ENCODE data around the gene CABLES1. TPM values are rescaled to one million over a fixed set of nuclear protein-coding genes. Genes with fewer than 3 reads are reported as not detected.

The CABLES1 gene
- total and polyA plus RNA-seq, 2 of the 8 experiments (the other 6 are each of a cell fraction or from before 2014, with no cell fraction given) = 9.2 to 26.4 TPM

DNA sequence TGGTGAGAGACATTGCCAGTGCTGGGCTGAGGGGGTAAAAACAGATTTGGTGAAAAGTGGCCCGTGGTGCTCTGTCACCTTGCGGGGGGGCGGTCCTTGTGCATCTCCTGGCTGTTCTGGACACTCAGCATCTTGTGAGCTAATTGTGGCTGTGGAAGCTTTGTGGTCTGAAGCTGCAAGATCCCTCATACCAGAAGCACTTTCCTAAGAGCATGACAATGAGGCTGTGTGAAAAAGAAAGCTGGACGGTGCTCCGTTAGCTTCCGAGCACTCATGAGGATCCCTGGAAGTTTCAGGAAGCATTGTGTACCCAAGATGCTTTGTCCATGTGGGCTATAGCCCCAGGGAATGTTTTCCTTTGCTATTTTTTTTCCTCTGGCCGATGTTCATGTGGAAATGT is 74.5 kb downstream of the CABLES1 start:
- no peak overlapping the region for H4K8ac ChIP-seq (ENCODE audit: extremely low read depth, insufficient read depth, low read length)
- H3K4me1 ChIP-seq (replicated peaks in 1 of 4; ENCODE audit: control insufficient read depth in 3 of 4, insufficient read depth in 4 of 4, low read length in 3 of 4) = no peaks in the 10 kb centered on the region
- no peak overlapping the region for H4K5ac ChIP-seq (ENCODE audit: insufficient read length, low read depth, low read length)
- no peak overlapping the region for H3K18ac ChIP-seq (ENCODE audit: extremely low read depth, low read length)
- DNase-seq (ENCODE audit: low read depth in 1 of 2, low spot score in 2 of 2) (no peak), FAIRE-seq (no peak)
- no peaks in the 10 kb centered on the region for H3K23me2 ChIP-seq (ENCODE audit: low read depth, low read length)
- no peak overlapping the region for H3K56ac ChIP-seq (replicated peaks; ENCODE audit: insufficient read length, low read depth, low read length)
- ChIA-PET CTCF (ENCODE audit: partially characterized antibody) (interaction anchor here (0.5 to 7.9 kb wide), 7 partner anchors 13 to 405 kb away, joined by 3 to 59 read pairs (median 6); no protein-coding TSS in a partner anchor), POLR2A (ENCODE audit: partially characterized antibody) (no interaction called here)
- H3K27ac ChIP-seq (ENCODE audit: low read depth, low read length) = no peak overlapping the region
- H3K4me2 ChIP-seq (ENCODE audit: insufficient read depth in 1 of 2, low read depth in 2 of 2, low read length in 2 of 2) = no peak overlapping the region
- no peak for TF ChIP-seq CBX5 (IDR thresholded peaks at IDR 0.05; ENCODE audit: low read depth, low read length)
- no peak for TF ChIP-seq SAP30 (IDR thresholded peaks at IDR 0.05; ENCODE audit: insufficient read depth, insufficient replicate concordance, low read length)
- no peak for TF ChIP-seq TEAD4 (IDR thresholded peaks at IDR 0.05; ENCODE audit: low read depth, low read length)
- TF ChIP-seq TBP (IDR thresholded peaks at IDR 0.05; ENCODE audit: low read depth, low read length) = no peak
- TF ChIP-seq RXRA (IDR thresholded peaks at IDR 0.05; ENCODE audit: insufficient read depth, low read depth, low read length) = no peak
- no peak for TF ChIP-seq YY1 (IDR thresholded peaks at IDR 0.05; ENCODE audit: low read depth, low read length)
- TF ChIP-seq KDM1A (IDR thresholded peaks at IDR 0.05; ENCODE audit: borderline replicate concordance, low read length) = no peak
- H3K4ac ChIP-seq (replicated peaks; ENCODE audit: insufficient read length, low read depth, low read length) = no peak overlapping the region
- H2BK12ac ChIP-seq (ENCODE audit: low read depth, low read length) = no peak overlapping the region
- no peak overlapping the region for H4K91ac ChIP-seq (replicated peaks; ENCODE audit: insufficient read length, low read length)
- no peak overlapping the region for H2AK5ac ChIP-seq (ENCODE audit: low read depth, low read length)
- H2BK15ac ChIP-seq (ENCODE audit: low read length) = no peak overlapping the region
- no peak overlapping the region for H3K14ac ChIP-seq (ENCODE audit: insufficient read length)
- peaks cover 2% of the 10 kb centered on the region in 2 experiments for H4K20me1 ChIP-seq (replicated peaks in 1 of 2; ENCODE audit: control insufficient read depth in 1 of 2, insufficient read depth in 2 of 2, low read length in 2 of 2)
- no peaks in the 10 kb centered on the region for H3K79me2 ChIP-seq (ENCODE audit: control insufficient read depth in 1 of 2, insufficient read depth in 2 of 2, low read length in 2 of 2)
- H3K9ac ChIP-seq (replicated peaks in 1 of 4; ENCODE audit: extremely low read depth in 1 of 4, low read depth in 3 of 4, low read length in 3 of 4) = no peak overlapping the region
- WGBS, 2 experiments (ENCODE audit: extremely low coverage in 1 of 2, insufficient coverage in 1 of 2, insufficient read length in 1 of 2, insufficient replicate concordance in 2 of 2, low coverage in 1 of 2, low lambda C conversion rate in 2 of 2, missing lambda C conversion rate in 1 of 2) = 98% methylated on average over 7 of the region's 7 CpGs; no CpG with 5 or more reads in 1 of the 2 experiments
- peaks cover 8% of the 10 kb centered on the region; the same call in 1 of the 2 replicates for H3K79me1 ChIP-seq (ENCODE audit: low read depth, low read length)
- H3K36me3 ChIP-seq (ENCODE audit: control insufficient read depth in 2 of 4, insufficient read depth in 4 of 4, low read length in 3 of 4) = peaks cover 0 to 16% (median 12%) of the 10 kb centered on the region in 4 experiments; a peak in 6 of 8 replicates
- H3K23ac ChIP-seq (ENCODE audit: insufficient read length) = no peak overlapping the region
- no peak overlapping the region for H2BK5ac ChIP-seq (ENCODE audit: low read depth, low read length)
- no peak overlapping the region for H2AFZ ChIP-seq (ENCODE audit: low read length)
- H3K9me3 ChIP-seq (ENCODE audit: insufficient read depth in 2 of 2, low read depth in 1 of 2, low read length in 1 of 2) = no peaks in the 10 kb centered on the region; a peak in 1 of 4 replicates
- H2BK120ac ChIP-seq (replicated peaks; ENCODE audit: low read depth, low read length) = no peak overlapping the region
- no peak overlapping the region for H2BK20ac ChIP-seq (ENCODE audit: low read length)
- H3K27me3 ChIP-seq (replicated peaks in 1 of 4; ENCODE audit: control insufficient read depth in 3 of 4, extremely low read depth in 1 of 4, insufficient read depth in 3 of 4, low read length in 3 of 4) = no peaks in the 10 kb centered on the region
- H3K4me3 ChIP-seq (ENCODE audit: extremely low read depth in 1 of 4, insufficient read depth in 2 of 4, low read depth in 3 of 4, low read length in 4 of 4) = no peak overlapping the region
